Measurements from ENCODE around the gene ADAMTSL1.

- TF ChIP-seq POLR2AphosphoS5 (IDR thresholded peaks at IDR 0.05) (no peak), CTCF (IDR thresholded peaks at IDR 0.05) (no peak)
Measured at GRCh38 chr9:18837402-18837801, 363.4 kb downstream of the ADAMTSL1 start.
